K562 (cell line): ENCODE results near the gene BMP2K. TPM values are rescaled to one million over a fixed set of nuclear protein-coding genes. Genes with fewer than 3 reads are reported as not detected.

Source experiments
- ATAC-seq: fragments of 200-7000 bp; cut with Tn5 transposase; 3 replicates; pipeline ENCODE4 v1.9.1; 2020; ENCODE audit warnings: moderate library complexity
- BruUV-seq: library from RNA; stranded (reverse); fragments of 400-500 nt; replicated peaks from 2 replicates; lab custom pipeline; 2021; lab: Mats Ljungman, UMichigan
- CTCF ChIA-PET: fragments of 300-600 bp; formaldehyde crosslinking; extraction: SDS; loops from one replicate; lab custom pipeline; 2021; ENCODE audit warnings: low intra/inter-chr PET ratio; lab: Yijun Ruan, JAX
- POLR2A ChIA-PET: fragments of 300-600, 350-650 bp; sonication (Branson Sonifier 250); formaldehyde crosslinking; extraction: SDS; loops from one replicate; lab custom pipeline; 2021; ENCODE audit warnings: antibody characterized with exemption, inconsistent platforms; lab: Yijun Ruan, JAX
- DNase-seq, 4 experiments: peaks; one replicate each; pipeline versions ENCODE4 v3.0.0 to v3.0.0-alpha.2; 2011 to 2018; ENCODE audit warnings: low spot score in 3 of 4, mixed read lengths in 3 of 4; ENCODE audit errors: extremely low read depth in 1 of 4
- FAIRE-seq: peaks from 2 replicates; lab custom pipeline; 2011; peaks lifted over from hg19 to GRCh38; lab: Jason Lieb, UNC
- H2AFZ ChIP-seq: 2 replicates; pipeline ENCODE4 v1.6.0; 2011; ENCODE audit warnings: low read depth, low read length, control low read depth, inconsistent platforms
- H3K27ac ChIP-seq: fragments of 200-600 bp; 3 replicates; pipeline ENCODE4 v1.8.0; 2011; ENCODE audit warnings: low read depth, mild to moderate bottlenecking, control low read depth, inconsistent platforms, low read length, moderate library complexity, mixed read lengths; ENCODE audit errors: extremely low read depth
- H3K27me3 ChIP-seq, 2 experiments: fragments of 300-600 bp in 1 of 2; 2 replicates in 1 of 2; 3 replicates in 1 of 2; pipeline versions ENCODE4 v1.6.0 to v1.8.0; 2011; ENCODE audit warnings: inconsistent platforms in 2 of 2, low read length in 2 of 2, mild to moderate bottlenecking in 1 of 2, mixed read lengths in 1 of 2, moderate library complexity in 1 of 2; ENCODE audit not compliant: control insufficient read depth in 2 of 2, insufficient read depth in 2 of 2
- H3K36me3 ChIP-seq: fragments of 300-600 bp; 3 replicates; pipeline ENCODE4 v1.8.0; 2011; ENCODE audit warnings: mild to moderate bottlenecking, low read length, inconsistent platforms; ENCODE audit not compliant: control insufficient read depth, insufficient read depth
- H3K4me1 ChIP-seq, 2 experiments: fragments of 200-600 bp in 1 of 2; replicated peaks in 1 of 2; 2 replicates in 1 of 2; 3 replicates in 1 of 2; pipeline versions ENCODE4 v1.5.1 to v1.8.0; 2011; ENCODE audit warnings: inconsistent platforms in 2 of 2, low read length in 2 of 2, mild to moderate bottlenecking in 1 of 2, mixed read lengths in 1 of 2, moderate library complexity in 1 of 2; ENCODE audit not compliant: control insufficient read depth in 2 of 2, insufficient read depth in 2 of 2
- H3K4me2 ChIP-seq: 2 replicates; pipeline ENCODE4 v1.6.1; 2011; ENCODE audit warnings: low read length, control low read depth, inconsistent platforms, mixed read lengths; ENCODE audit not compliant: insufficient read depth
- H3K4me3 ChIP-seq: fragments of 200-600 bp; sonication (generic), shearing (Covaris generic); 2 replicates; pipeline ENCODE4 v1.5.1; 2016; ENCODE audit warnings: control low read depth, inconsistent platforms
- H3K79me2 ChIP-seq: fragments of 200-600 bp; 3 replicates; pipeline ENCODE4 v1.8.0; 2011; ENCODE audit warnings: low read length, inconsistent platforms; ENCODE audit not compliant: control insufficient read depth, insufficient read depth
- H3K9ac ChIP-seq, 2 experiments: 2 replicates each; pipeline versions ENCODE4 v1.6.0 to v1.6.1; 2011; ENCODE audit warnings: low read depth in 2 of 2, low read length in 2 of 2, control low read depth in 1 of 2, inconsistent platforms in 1 of 2, mild to moderate bottlenecking in 1 of 2, mixed read lengths in 1 of 2; ENCODE audit not compliant: insufficient read depth in 1 of 2
- H3K9me1 ChIP-seq: one replicate; pipeline ENCODE4 v1.6.0; 2011; ENCODE audit warnings: inconsistent platforms, mild to moderate bottlenecking, low read length, moderate library complexity; ENCODE audit not compliant: control insufficient read depth, insufficient read depth
- H3K9me3 ChIP-seq: replicated peaks from 2 replicates; pipeline ENCODE4 v1.5.1; 2011; ENCODE audit warnings: low read depth, low read length, inconsistent platforms; ENCODE audit not compliant: control insufficient read depth, insufficient read depth
- H4K20me1 ChIP-seq: replicated peaks from 2 replicates; pipeline ENCODE4 v1.6.1; 2011; ENCODE audit warnings: low read length, inconsistent platforms, mixed read lengths; ENCODE audit not compliant: control insufficient read depth, insufficient read depth
- ETV5 ChIP-seq: sonication (generic); formaldehyde crosslinking; IDR thresholded peaks from 2 replicates; pipeline ENCODE4 v1.4.0; 2020; ENCODE audit warnings: low read depth, mild to moderate bottlenecking, missing genetic modification reagents
- KAT7 ChIP-seq: sonication (generic); formaldehyde crosslinking; IDR thresholded peaks from 2 replicates; pipeline ENCODE4 v1.8.0; 2022; ENCODE audit warnings: missing genetic modification reagents, mild to moderate bottlenecking, borderline replicate concordance
- NR2C2 ChIP-seq, 2 experiments: fragments of 200-800 bp in 1 of 2; sonication (Bioruptor generic) in 1 of 2; sonication (generic) in 1 of 2; formaldehyde crosslinking in 1 of 2; IDR thresholded peaks; 2 replicates each; pipeline versions ENCODE4 v1.6.1 to v1.8.0; 2016 to 2022; ENCODE audit warnings: mild to moderate bottlenecking in 1 of 2, missing compliant biosample characterization in 1 of 2, missing genetic modification characterization in 1 of 2, missing genetic modification reagents in 1 of 2
- RREB1 ChIP-seq: fragments of 250-450 bp; sonication (Bioruptor Pico); IDR thresholded peaks from 2 replicates; pipeline ENCODE4 v1.4.0; 2020
- ZNF592 ChIP-seq: fragments of 450-650 bp; IDR thresholded peaks from 2 replicates; pipeline ENCODE4 v1.6.1; 2017; ENCODE audit warnings: antibody characterized with exemption, mild to moderate bottlenecking
- WGBS: fragments of 100-300 bp; shearing (Covaris generic); methylation state at CpG from one replicate; pipeline ENCODE4 v1.1.6; 2016; ENCODE audit warnings: low coverage, mixed read lengths; ENCODE audit not compliant: insufficient coverage; ENCODE audit errors: missing lambda C conversion rate; 5-methylcytosine and 5-hydroxymethylcytosine counted together
- in situ Hi-C: fragments of 300-500 bp; cut with MboI; formaldehyde crosslinking; loops from 4 replicates; pipeline ENCODE4 v1.15.0; 2018; ENCODE audit warnings: inconsistent platforms, mixed read lengths
- intact Hi-C: fragments of 100-400 bp; cut with micrococcal nuclease; formaldehyde crosslinking; loops from 2 replicates; pipeline ENCODE4 v1.14.2; 2022
- polyA plus RNA-seq, 8 experiments: library from polyadenylated mRNA; depleted of rRNA in 4 of 8; stranded (reverse) in 5 of 8; unstranded in 3 of 8; fragments of >200 nt; fragmentation: Nextera tagmentation in 2 of 8; fragmentation: Illumina TruSeq in 1 of 8; extraction: Ambion mirVana in 2 of 8; extraction: Trizol in 1 of 8; gene quantifications; 2 replicates each; pipeline versions ENCODE4 v1.2.1 to v1.2.3, GENCODE V29; 2011 to 2014; ENCODE audit warnings: inconsistent platforms in 1 of 8, missing spikeins in 1 of 8
- total RNA-seq, 7 experiments: library from RNA; depleted of rRNA in 6 of 7; stranded (reverse); fragments of >200 nt in 6 of 7; fragmentation: Illumina TruSeq in 2 of 7; extraction: Trizol in 2 of 7; gene quantifications; 2 replicates each; pipeline versions ENCODE4 v1.2.1 to v1.2.3, GENCODE V29; 2011 to 2021; ENCODE audit warnings: low replicate concordance in 1 of 7

BMP2K gene
- total and polyA plus RNA-seq, 9 of the 15 experiments (the other 6 are each of a cell fraction or from before 2014, with no cell fraction given): 17.0 to 217 (median 104) TPM

GRCh38 chr4:78765432-78766006, 10.6 kb upstream of the BMP2K start:
- 7% methylated on average over 1 of the region's 1 CpG for WGBS
- ATAC-seq (no peak), FAIRE-seq (no peak), DNase-seq (no peak)
- Histone ChIP-seq H3K36me3 (no peaks in the 10 kb centered on the region), H3K79me2 (no peaks in the 10 kb centered on the region), H3K27me3 (no peaks in the 10 kb centered on the region), H3K9me1 (no peaks in the 10 kb centered on the region), H3K4me3 (no peak overlapping the region), H3K4me1 (peaks cover 15 to 54% of the 10 kb centered on the region in 2 experiments; a peak in 4 of 5 replicates), H2AFZ (peak overlapping the region; percentile 37), H3K27ac (peak overlapping the region; percentile 44; the same call in 2 of the 3 replicates), H3K4me2 (no peak overlapping the region), H3K9ac (peak overlapping the region in 1 of 2 experiments; percentile 11; a peak in 1 of 4 replicates), H4K20me1 (no peaks in the 10 kb centered on the region), H3K9me3 (no peaks in the 10 kb centered on the region)
- ChIA-PET POLR2A (interaction anchor here (1.5 kb wide), 1 partner anchor 19 kb away, joined by 4 read pairs; no protein-coding TSS in a partner anchor), CTCF (no interaction called here)
- in situ Hi-C loops: no loop called here
- BruUV-seq: no TSS peak
- intact Hi-C loops: no loop called here
- TF ChIP-seq ZNF592 (no peak), RREB1 (no peak), ETV5 (no peak), NR2C2 (CRISPR knock-in tag; IDR thresholded peaks at IDR 0.05) (no peak), NR2C2 (tag; IDR thresholded peaks at IDR 0.05) (peak; percentile 25; the same call in 1 of the 2 replicates), KAT7 (CRISPR knock-in tag) (0 out of 2 replicates have a peak, but pooled peaks have one; percentile 19)
